ENCODE data around the gene GSAP.
"Not testable (repeated sequence)": the region's sequence is repeated elsewhere in the genome, so short reads cannot be mapped to it uniquely, and the experiment has no call there.

The GSAP gene

DNA sequence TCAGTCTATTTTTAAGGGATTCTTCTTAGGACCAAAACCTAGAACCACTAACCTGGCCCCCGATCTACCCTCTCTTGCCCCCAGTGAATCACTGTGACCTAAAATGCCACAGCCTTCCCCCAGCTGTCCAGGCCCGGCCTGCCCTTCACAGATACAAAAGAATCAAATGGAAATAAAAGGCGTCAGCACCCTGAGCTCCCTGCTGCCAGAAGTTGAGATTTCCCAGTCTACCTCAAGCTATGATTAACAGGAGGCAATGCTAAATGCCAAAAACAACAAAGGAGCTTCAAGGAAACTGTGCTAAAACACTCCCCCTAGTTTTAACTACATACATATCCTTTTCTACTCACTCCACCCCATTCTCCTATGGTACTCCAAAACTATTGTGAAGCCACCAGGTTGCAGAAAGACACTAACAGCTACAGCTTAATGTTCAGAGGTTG is 67.8 kb downstream of the GSAP start:
- TF ChIP-seq ZNF274 (IDR thresholded peaks at IDR 0.05; ENCODE audit: low read depth, low read length), result no peak
- H3K4me3 ChIP-seq (ENCODE audit: low read length), result no peak overlapping the region

- TF ChIP-seq ZNF274 (IDR thresholded peaks at IDR 0.05; ENCODE audit: low read depth, low read length), result no peak
- no peak overlapping the region for H3K4me3 ChIP-seq (ENCODE audit: low read length)
Observed at GRCh38 chr7:77346441-77346840, 69.7 kb downstream of the GSAP start.

DNA sequence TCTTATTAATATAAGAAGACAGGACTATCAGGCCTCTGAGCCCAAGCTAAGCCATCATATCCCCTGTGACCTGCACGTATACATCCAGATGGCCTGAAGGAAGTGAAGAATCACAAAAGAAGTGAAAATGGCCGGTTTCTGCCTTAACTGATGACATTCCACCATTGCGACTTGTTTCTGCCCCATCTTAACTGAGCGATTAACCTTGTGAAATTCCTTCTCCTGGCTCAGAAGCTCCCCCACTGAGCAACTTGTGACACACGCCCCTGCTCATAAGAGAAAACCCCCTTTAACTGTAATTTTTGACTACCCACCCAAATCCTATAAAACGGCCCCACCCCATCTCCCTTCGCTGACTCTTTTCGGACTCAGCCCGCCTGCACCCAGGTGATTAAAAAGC is 70.7 kb downstream of the GSAP start:
- H3K4me3 ChIP-seq (ENCODE audit: low read length), result not testable (repeated sequence)

GRCh38 chr7:77339726-77340125 is 76.4 kb downstream of the GSAP start:
- TF ChIP-seq ZNF274 (IDR thresholded peaks at IDR 0.05; ENCODE audit: low read depth, low read length), result no peak
- no peak overlapping the region for H3K4me3 ChIP-seq (ENCODE audit: low read length)

GRCh38 chr7:77338883-77339629 is 77.1 kb downstream of the GSAP start:
- no peak overlapping the region for H3K4me3 ChIP-seq (ENCODE audit: low read length)
- no peak for TF ChIP-seq ZNF274 (IDR thresholded peaks at IDR 0.05; ENCODE audit: low read depth, low read length)

DNA sequence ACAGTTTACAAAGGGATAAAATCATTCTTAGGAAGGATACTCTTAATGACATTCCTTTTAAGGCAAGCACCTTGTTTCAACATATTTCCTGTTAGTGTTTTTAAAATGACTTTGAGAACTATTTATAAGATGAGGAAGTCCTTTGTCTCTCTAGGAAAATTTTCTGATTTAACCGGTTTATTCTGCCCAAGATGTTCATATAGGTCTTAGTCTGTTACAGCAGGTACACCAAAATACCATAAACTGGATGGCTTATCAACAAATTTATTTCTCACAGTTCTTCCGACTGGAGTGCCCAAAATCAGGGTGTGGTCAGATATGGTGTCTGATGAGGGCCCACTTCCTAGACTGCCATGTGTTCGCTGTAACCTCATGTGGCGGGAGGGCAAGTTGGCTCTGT is 77.9 kb downstream of the GSAP start:
- H3K4me3 ChIP-seq (ENCODE audit: low read length), result no peak overlapping the region
- no peak for TF ChIP-seq ZNF274 (IDR thresholded peaks at IDR 0.05; ENCODE audit: low read depth, low read length)

DNA sequence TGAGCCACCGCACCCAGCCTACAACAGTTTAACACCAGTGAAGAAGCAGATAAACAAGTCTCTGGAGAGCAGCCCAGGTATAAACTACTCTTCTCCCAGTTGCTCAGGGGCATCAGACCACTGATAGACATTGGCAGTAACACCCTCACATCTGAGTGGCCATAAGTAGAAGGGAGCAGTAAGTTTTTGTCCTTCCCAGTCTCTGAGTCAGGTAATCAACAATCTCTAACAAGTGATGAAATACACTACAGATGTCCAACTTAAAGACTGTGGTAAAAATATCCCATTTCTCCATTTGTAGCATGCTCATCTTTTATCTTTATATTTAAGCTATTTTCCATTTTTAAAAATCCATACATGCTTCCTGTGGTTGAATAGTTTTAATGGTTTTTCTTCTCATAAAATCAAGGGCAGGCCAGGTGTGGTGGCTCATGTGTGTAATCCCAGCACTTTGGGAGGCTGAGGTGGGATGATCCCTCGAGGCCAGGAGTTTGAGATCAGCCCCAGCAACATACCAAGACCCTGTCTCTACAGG is 78.6 kb downstream of the GSAP start:
- H3K4me3 ChIP-seq (ENCODE audit: low read length), result no peak overlapping the region
- no peak for TF ChIP-seq ZNF274 (IDR thresholded peaks at IDR 0.05; ENCODE audit: low read depth, low read length)

DNA sequence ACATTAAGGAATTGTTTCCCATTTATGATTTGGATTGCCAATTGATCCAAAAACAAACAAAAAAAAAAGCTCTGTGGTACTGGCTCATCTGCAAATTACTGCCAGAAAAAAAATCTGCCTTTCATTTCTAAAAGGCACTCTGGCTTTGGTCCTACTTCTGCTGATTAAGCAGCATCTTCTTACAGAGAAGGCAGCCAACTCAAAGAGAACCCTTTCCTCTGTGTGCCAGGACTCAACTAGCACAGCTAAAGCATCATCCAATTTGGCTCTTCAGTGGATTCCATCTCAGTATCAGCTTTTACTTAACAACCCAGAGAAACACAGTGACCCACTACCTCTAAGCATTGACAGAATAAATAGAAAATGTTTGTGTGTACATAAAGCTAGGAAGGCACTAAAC is 80.6 kb downstream of the GSAP start:
- no peak overlapping the region for H3K4me3 ChIP-seq (ENCODE audit: low read length)
- TF ChIP-seq ZNF274 (IDR thresholded peaks at IDR 0.05; ENCODE audit: low read depth, low read length), result no peak

GRCh38 chr7:77334039-77334438 is 82.1 kb downstream of the GSAP start:
- not testable (repeated sequence) for H3K4me3 ChIP-seq (ENCODE audit: low read length)

DNA sequence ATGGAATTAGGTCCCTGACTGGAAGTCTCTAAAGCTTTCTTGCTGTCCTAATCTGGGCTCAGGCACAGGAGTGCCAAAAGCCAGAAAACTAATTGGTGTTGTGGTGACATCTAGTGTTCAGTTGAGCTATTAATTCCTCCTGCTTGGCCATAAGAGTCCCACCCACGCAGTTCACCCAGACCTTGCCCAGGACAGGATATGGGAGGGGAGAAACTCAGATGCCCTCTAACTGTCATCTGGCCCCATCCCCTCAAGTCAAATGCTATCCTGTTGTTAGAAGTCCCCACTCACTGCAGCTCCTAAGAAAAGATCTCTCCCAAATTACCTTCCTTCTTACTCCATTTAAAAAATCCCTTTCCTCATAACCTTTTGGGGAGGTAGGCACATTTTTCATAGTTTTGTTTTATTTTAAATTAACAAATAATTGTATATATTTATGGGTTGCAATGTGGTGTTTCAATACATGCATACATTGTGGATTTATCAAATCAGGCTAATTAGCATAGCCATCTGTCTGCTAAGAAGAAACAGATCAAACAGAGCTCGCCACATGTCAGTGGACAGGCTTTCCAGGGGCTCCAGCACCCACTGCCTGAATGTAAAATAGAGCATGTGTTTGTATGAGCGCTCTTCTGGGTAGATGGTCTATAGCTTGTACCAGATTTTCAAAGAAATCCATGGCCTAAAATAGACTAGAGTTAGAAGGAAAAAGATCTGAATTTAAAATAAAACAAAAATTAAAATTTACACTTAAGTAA is 84.0 kb downstream of the GSAP start:
- no peak overlapping the region for H3K4me3 ChIP-seq (ENCODE audit: low read length)
- no peak for TF ChIP-seq ZNF274 (IDR thresholded peaks at IDR 0.05; ENCODE audit: low read depth, low read length)

- no peak for TF ChIP-seq ZNF274 (IDR thresholded peaks at IDR 0.05; ENCODE audit: low read depth, low read length)
- H3K4me3 ChIP-seq (ENCODE audit: low read length), result peak overlapping the region; percentile 2; the same call in 1 of the 2 replicates
Observed at GRCh38 chr7:77330169-77330882, 85.8 kb downstream of the GSAP start.

- H3K4me3 ChIP-seq (ENCODE audit: low read length), result peak overlapping the region; percentile 2; the same call in 1 of the 2 replicates
- no peak for TF ChIP-seq ZNF274 (IDR thresholded peaks at IDR 0.05; ENCODE audit: low read depth, low read length)
Observed at GRCh38 chr7:77329466-77330168, 86.5 kb downstream of the GSAP start.

DNA sequence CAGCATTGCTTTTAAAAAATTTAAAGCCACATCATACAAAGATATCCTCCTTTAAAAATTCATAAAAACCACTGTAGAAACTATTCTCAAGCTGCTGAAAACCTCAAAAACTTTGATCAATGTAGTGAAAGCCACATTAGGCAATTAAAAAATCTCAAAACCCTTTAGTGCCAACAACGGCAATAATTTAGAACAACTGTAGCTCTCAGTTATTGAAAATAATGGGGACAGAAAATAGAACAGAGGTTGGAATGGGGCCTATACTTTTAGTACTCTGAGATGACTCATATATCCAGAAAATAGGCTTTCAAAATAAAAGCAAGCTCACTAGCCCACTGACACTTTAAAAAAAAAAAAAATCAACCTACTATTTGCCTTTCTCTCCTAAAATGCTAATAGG is 87.5 kb downstream of the GSAP start:
- TF ChIP-seq ZNF274 (IDR thresholded peaks at IDR 0.05; ENCODE audit: low read depth, low read length), result no peak
- no peak overlapping the region for H3K4me3 ChIP-seq (ENCODE audit: low read length)

Measured in GM08714 (cell line).